Natural killer cell (primary cell): ENCODE results near the gene DISC1. TPM values are rescaled to one million over a fixed set of nuclear protein-coding genes. Genes with fewer than 3 reads are reported as not detected.

Experiments
- ATAC-seq, 3 donors: fragments of 150-1000 bp in 2 of 3; fragments of 200-7000 bp in 1 of 3; cut with Tn5 transposase; 1 replicate in 1 of 3; 2 replicates in 2 of 3; pipeline ENCODE4 v1.10.0; 2021; ENCODE audit warnings: mild to moderate bottlenecking in 2 of 3, moderate library complexity in 2 of 3
- DNase-seq, 2 donors: peaks; one replicate each; pipeline versions ENCODE4 v3.0.0 to v3.0.0-alpha.2; 2013 to 2021; ENCODE audit warnings: mixed read lengths in 1 of 2
- H3K27ac ChIP-seq: one replicate; pipeline ENCODE4 v1.5.1; 2013; ENCODE audit warnings: mild to moderate bottlenecking, low read length
- H3K27me3 ChIP-seq: one replicate; pipeline ENCODE4 v1.6.1; 2013; ENCODE audit warnings: low read length; ENCODE audit not compliant: control insufficient read depth, insufficient read depth
- H3K36me3 ChIP-seq: one replicate; pipeline ENCODE4 v1.6.1; 2013; ENCODE audit warnings: low read length; ENCODE audit not compliant: control insufficient read depth, insufficient read depth
- H3K4me1 ChIP-seq: one replicate; pipeline ENCODE4 v1.6.1; 2013; ENCODE audit warnings: low read length; ENCODE audit not compliant: control insufficient read depth, insufficient read depth
- H3K4me3 ChIP-seq: one replicate; pipeline ENCODE4 v1.5.1; 2013; ENCODE audit warnings: low read length
- H3K9me3 ChIP-seq: one replicate; pipeline ENCODE4 v1.6.1; 2013; ENCODE audit warnings: low read length; ENCODE audit not compliant: control insufficient read depth, insufficient read depth
- H3K27ac Mint-ChIP-seq, 2 donors: one replicate each; pipeline ENCODE4 v1.8.0; 2022; ENCODE audit warnings: mild to moderate bottlenecking in 2 of 2, mixed read lengths in 2 of 2, moderate library complexity in 1 of 2
- H3K27me3 Mint-ChIP-seq, 2 donors: one replicate each; pipeline ENCODE4 v1.8.0; 2022; ENCODE audit warnings: low read depth in 2 of 2, mixed read lengths in 2 of 2
- H3K36me3 Mint-ChIP-seq: one replicate; pipeline ENCODE4 v1.8.0; 2022; ENCODE audit warnings: mixed read lengths
- H3K4me1 Mint-ChIP-seq, 2 donors: one replicate each; pipeline ENCODE4 v1.8.0; 2022; ENCODE audit warnings: mixed read lengths in 2 of 2
- H3K4me3 Mint-ChIP-seq: one replicate; pipeline ENCODE4 v1.8.0; 2022; ENCODE audit warnings: mild to moderate bottlenecking, moderate library complexity, mixed read lengths
- H3K9me3 Mint-ChIP-seq, 2 donors: one replicate each; pipeline ENCODE4 v1.8.0; 2022; ENCODE audit warnings: mixed read lengths in 2 of 2
- WGBS: methylation state at CpG from one replicate; pipeline ENCODE4 v1.1.7; 2013; ENCODE audit warnings: missing lambda C conversion rate; ENCODE audit not compliant: insufficient coverage; 5-methylcytosine and 5-hydroxymethylcytosine counted together
- intact Hi-C: fragments of 100-400 bp; cut with micrococcal nuclease; formaldehyde crosslinking; loops from one replicate; pipeline ENCODE4 v1.14.2; 2022
- total RNA-seq, 4 donors: library from RNA; stranded (reverse); fragments of 120-200 nt in 1 of 4; gene quantifications; one replicate each; pipeline versions ENCODE4 v1.2.3 to v1.2.4, GENCODE V29; 2013 to 2022
- TF ChIP-seq, protein P1 (sequence below): fragments of 200-600 bp; IDR thresholded peaks from one replicate; pipeline ENCODE4 v1.8.0; 2022; ENCODE audit warnings: antibody characterized with exemption

Gene DISC1
- total RNA-seq, 3 donors from 2014 or later (not counting 1 experiment from before 2014, with no cell fraction given): 5.9 to 10.7 (median 9.7) TPM

DNA sequence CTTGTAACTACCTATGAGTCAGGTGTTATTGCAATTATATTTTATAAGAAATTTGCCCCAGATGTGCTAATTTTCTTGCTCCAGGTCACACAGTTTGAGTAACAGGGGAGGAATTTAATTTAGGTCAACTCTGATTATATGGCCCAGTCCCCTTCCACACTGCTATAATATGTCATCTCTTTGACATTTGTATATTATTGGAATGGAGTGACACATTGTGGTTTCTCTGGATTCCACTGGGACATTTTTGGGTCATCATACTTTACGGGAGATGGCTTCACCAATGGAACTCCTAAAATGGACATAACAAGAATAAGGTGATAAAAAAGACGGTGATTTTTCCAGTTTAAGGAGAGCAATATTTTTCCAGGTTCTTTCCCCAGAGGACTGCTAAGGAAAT, 191.2 kb downstream of the DISC1 start:
- Mint-ChIP-seq H3K27me3 (no peaks in the 10 kb centered on the region), H3K36me3 (no peaks in the 10 kb centered on the region), H3K4me1 (no peaks in the 10 kb centered on the region), H3K9me3 (no peaks in the 10 kb centered on the region), H3K27ac (no peak overlapping the region), H3K4me3 (no peak overlapping the region)
- TF ChIP-seq, protein P1, sequence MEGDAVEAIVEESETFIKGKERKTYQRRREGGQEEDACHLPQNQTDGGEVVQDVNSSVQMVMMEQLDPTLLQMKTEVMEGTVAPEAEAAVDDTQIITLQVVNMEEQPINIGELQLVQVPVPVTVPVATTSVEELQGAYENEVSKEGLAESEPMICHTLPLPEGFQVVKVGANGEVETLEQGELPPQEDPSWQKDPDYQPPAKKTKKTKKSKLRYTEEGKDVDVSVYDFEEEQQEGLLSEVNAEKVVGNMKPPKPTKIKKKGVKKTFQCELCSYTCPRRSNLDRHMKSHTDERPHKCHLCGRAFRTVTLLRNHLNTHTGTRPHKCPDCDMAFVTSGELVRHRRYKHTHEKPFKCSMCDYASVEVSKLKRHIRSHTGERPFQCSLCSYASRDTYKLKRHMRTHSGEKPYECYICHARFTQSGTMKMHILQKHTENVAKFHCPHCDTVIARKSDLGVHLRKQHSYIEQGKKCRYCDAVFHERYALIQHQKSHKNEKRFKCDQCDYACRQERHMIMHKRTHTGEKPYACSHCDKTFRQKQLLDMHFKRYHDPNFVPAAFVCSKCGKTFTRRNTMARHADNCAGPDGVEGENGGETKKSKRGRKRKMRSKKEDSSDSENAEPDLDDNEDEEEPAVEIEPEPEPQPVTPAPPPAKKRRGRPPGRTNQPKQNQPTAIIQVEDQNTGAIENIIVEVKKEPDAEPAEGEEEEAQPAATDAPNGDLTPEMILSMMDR: no peak
- DNase-seq (no peak), ATAC-seq (no peak)
- no peak overlapping the region for H3K4me3 ChIP-seq
- intact Hi-C loops: no loop called here
- 92% methylated on average over 2 of the region's 2 CpGs for WGBS
- H3K27ac ChIP-seq: no peak overlapping the region
- H3K36me3 ChIP-seq: no peaks in the 10 kb centered on the region
- H3K4me1 ChIP-seq: no peaks in the 10 kb centered on the region
- H3K9me3 ChIP-seq: no peaks in the 10 kb centered on the region
- no peaks in the 10 kb centered on the region for H3K27me3 ChIP-seq

DNA sequence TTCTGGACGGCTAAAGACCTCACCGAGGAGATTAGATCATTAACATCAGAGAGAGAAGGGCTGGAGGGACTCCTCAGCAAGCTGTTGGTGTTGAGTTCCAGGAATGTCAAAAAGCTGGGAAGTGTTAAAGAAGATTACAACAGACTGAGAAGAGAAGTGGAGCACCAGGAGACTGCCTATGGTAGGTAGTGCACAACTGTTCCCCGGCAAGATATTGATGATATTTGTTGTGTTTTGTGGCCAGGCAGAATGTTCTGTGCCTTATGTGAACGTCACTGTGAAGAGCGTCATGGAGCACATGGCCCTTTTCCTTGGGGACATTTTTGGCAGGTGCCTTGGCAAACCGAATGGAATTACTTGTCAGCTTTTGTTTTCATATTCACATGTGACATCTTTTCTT, 191.7 kb downstream of the DISC1 start:
- no peak overlapping the region for H3K4me3 Mint-ChIP-seq
- 81% methylated on average over 6 of the region's 6 CpGs for WGBS
- no peaks in the 10 kb centered on the region for H3K9me3 Mint-ChIP-seq
- H3K36me3 ChIP-seq: no peaks in the 10 kb centered on the region
- intact Hi-C loops: no loop called here
- H3K27ac Mint-ChIP-seq: no peak overlapping the region
- H3K27ac ChIP-seq: no peak overlapping the region
- DNase-seq (no peak), ATAC-seq (no peak)
- H3K4me1 ChIP-seq: no peaks in the 10 kb centered on the region
- no peaks in the 10 kb centered on the region for H3K27me3 Mint-ChIP-seq
- TF ChIP-seq, protein P1: no peak
- H3K9me3 ChIP-seq: no peaks in the 10 kb centered on the region
- H3K4me3 ChIP-seq: no peak overlapping the region
- H3K27me3 ChIP-seq: no peaks in the 10 kb centered on the region
- no peaks in the 10 kb centered on the region for H3K4me1 Mint-ChIP-seq
- H3K36me3 Mint-ChIP-seq: no peaks in the 10 kb centered on the region

DNA sequence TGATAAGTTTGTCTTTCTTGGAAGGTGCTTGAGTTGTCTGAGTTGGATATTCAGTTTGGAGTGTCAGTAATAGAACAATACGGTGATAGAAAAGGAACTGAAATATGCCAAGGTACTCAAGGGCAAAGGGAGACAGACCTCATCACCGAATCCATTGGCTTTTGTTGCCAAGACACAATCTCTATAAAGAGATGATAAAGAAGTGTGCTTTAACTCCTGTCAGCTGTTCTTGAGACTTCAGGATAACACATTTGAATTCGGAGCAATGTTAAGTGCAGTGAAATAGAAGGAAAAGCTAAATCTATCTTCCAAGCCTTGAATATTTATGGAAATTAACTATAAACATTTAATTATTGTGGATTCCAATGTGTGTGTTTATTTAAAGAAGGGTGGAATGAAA, 194.7 kb downstream of the DISC1 start:
- no peaks in the 10 kb centered on the region for H3K9me3 ChIP-seq
- Mint-ChIP-seq H3K27ac (no peak overlapping the region), H3K36me3 (no peaks in the 10 kb centered on the region), H3K4me3 (no peak overlapping the region), H3K4me1 (no peaks in the 10 kb centered on the region), H3K9me3 (no peaks in the 10 kb centered on the region), H3K27me3 (no peaks in the 10 kb centered on the region)
- DNase-seq (no peak), ATAC-seq (no peak)
- H3K27ac ChIP-seq: no peak overlapping the region
- H3K27me3 ChIP-seq: no peaks in the 10 kb centered on the region
- H3K4me3 ChIP-seq: no peak overlapping the region
- H3K4me1 ChIP-seq: no peaks in the 10 kb centered on the region
- 86% methylated on average over 2 of the region's 3 CpGs for WGBS
- TF ChIP-seq, protein P1: no peak
- intact Hi-C loops: no loop called here
- peaks cover 1% of the 10 kb centered on the region for H3K36me3 ChIP-seq

DNA sequence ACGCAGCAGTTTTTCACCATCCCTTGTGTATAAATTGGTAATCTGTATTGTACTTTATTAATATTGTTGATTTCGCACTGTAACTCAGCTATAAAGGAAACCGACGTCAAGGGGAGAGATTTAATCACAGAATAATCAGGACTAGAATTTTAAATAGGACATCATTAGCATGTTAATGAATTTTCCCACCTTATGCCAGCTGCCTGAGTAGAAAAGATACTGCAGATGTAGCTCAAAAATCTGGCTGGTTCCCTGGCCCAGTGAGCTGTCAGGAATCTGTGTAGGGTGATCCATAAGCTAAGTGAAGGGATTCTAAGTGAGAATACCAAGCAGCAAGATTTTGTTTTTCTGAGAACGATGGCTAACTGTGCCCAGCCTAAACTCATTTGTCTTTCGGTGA, 195.5 kb downstream of the DISC1 start:
- ATAC-seq (no peak), DNase-seq (no peak)
- peaks cover 1% of the 10 kb centered on the region for H3K36me3 ChIP-seq
- intact Hi-C loops: no loop called here
- H3K4me1 ChIP-seq: no peaks in the 10 kb centered on the region
- Mint-ChIP-seq H3K4me3 (no peak overlapping the region), H3K4me1 (no peaks in the 10 kb centered on the region), H3K36me3 (no peaks in the 10 kb centered on the region), H3K27me3 (no peaks in the 10 kb centered on the region), H3K27ac (no peak overlapping the region), H3K9me3 (no peaks in the 10 kb centered on the region)
- no peak overlapping the region for H3K4me3 ChIP-seq
- TF ChIP-seq, protein P1: no peak
- no peaks in the 10 kb centered on the region for H3K27me3 ChIP-seq
- H3K9me3 ChIP-seq: no peaks in the 10 kb centered on the region
- H3K27ac ChIP-seq: no peak overlapping the region
- WGBS: 97% methylated on average over 3 of the region's 6 CpGs
